ENCODE data around the gene KDM3B.

GRCh38 chr5:138315751-138316278, 36.7 kb upstream of the KDM3B start:
- no peak for TF ChIP-seq CTCF (IDR thresholded peaks at IDR 0.05; ENCODE audit: borderline replicate concordance, extremely low read depth, low read length, poor library complexity, severe bottlenecking)
- no peak for TF ChIP-seq EZH2 (IDR thresholded peaks at IDR 0.05; ENCODE audit: borderline replicate concordance, low read depth, low read length, severe bottlenecking)
